Activated naive CD4-positive, alpha-beta T cell treated with anti-CD3 and anti-CD28 coated beads, Interleukin-2, amount 50 U/mL, for 72 hours (primary cell): ENCODE results near the gene IDH3G. TPM values are rescaled to one million over a fixed set of nuclear protein-coding genes. Genes with fewer than 3 reads are reported as not detected.

Experiments used
- ATAC-seq, 2 donors: fragments of 150-1000 bp; cut with Tn5 transposase; 2 replicates each; pipeline ENCODE4 v1.10.0; 2021; ENCODE audit warnings: mild to moderate bottlenecking in 2 of 2, moderate library complexity in 2 of 2
- DNase-seq, 2 donors: peaks; one replicate each; pipeline ENCODE4 v3.0.0; 2021 to 2022; ENCODE audit warnings: low spot score in 2 of 2
- H3K27ac Mint-ChIP-seq, 2 donors: one replicate each; pipeline ENCODE4 v1.8.0; 2022; ENCODE audit warnings: mild to moderate bottlenecking in 2 of 2, mixed read lengths in 2 of 2
- H3K36me3 Mint-ChIP-seq, 2 donors: one replicate each; pipeline ENCODE4 v1.8.0; 2022; ENCODE audit warnings: mixed read lengths in 2 of 2
- H3K9me3 Mint-ChIP-seq, 2 donors: one replicate each; pipeline ENCODE4 v1.8.0; 2022; ENCODE audit warnings: mixed read lengths in 2 of 2
- total RNA-seq, 2 donors: library from RNA; stranded (reverse); gene quantifications; one replicate each; pipeline ENCODE4 v1.2.3, GENCODE V29; 2022

IDH3G gene
- total RNA-seq, 2 donors from 2014 or later = 60.8 to 81.7 TPM

DNA sequence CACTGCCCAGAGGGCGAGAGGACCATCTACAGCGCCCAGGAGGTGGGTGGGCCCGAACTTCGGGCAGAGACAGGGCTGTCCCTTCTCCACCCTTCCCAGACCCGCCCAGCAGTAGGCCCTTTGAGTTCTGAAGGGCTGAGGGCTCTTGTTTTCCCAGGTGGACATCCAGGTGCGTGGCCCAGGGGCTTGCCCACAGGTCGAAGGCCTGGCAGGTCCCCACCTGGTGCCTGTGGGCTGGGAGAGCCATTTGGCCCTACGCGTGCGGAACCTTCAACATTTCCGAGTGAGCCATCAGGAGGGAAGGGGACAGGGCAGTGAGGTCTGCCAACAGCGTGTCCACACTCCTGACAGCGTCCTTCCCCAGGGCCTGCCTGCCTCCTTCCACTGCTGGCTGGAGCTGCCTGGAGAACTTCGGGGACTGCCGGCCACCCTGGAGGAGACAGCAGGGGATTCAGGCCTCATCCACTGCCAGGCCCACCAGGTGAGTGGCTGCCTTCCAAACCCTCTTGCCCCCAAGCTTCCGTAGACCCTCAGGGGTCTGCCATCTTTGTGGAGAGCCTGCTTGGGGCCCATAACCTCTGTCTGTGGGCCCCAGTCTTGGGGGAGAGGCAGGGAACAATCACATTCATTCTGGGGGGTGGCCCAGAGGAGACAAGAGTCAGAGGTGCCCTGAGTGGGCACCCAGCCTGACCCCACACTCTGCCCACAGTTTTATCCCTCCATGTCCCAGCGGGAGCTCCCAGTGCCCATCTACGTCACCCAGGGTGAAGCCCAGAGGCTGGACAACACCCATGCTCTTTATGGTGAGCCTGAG is 23.4 kb downstream of the IDH3G start:
- no peak for ATAC-seq
- H3K27ac Mint-ChIP-seq = no peak overlapping the region
- no peaks in the 10 kb centered on the region for H3K9me3 Mint-ChIP-seq
- H3K36me3 Mint-ChIP-seq = no peaks in the 10 kb centered on the region
- no peak for DNase-seq

- Mint-ChIP-seq H3K27ac (no peak overlapping the region), H3K36me3 (no peaks in the 10 kb centered on the region), H3K9me3 (no peaks in the 10 kb centered on the region)
- ATAC-seq = no peak
- no peak for DNase-seq
Observed at GRCh38 chrX:153769865-153770600, 24.1 kb downstream of the IDH3G start.

- H3K27ac Mint-ChIP-seq = no peak overlapping the region
- no peaks in the 10 kb centered on the region for H3K9me3 Mint-ChIP-seq
- ATAC-seq (no peak), DNase-seq (no peak)
- H3K36me3 Mint-ChIP-seq = no peaks in the 10 kb centered on the region
Observed at GRCh38 chrX:153769158-153769864, 24.9 kb downstream of the IDH3G start.

DNA sequence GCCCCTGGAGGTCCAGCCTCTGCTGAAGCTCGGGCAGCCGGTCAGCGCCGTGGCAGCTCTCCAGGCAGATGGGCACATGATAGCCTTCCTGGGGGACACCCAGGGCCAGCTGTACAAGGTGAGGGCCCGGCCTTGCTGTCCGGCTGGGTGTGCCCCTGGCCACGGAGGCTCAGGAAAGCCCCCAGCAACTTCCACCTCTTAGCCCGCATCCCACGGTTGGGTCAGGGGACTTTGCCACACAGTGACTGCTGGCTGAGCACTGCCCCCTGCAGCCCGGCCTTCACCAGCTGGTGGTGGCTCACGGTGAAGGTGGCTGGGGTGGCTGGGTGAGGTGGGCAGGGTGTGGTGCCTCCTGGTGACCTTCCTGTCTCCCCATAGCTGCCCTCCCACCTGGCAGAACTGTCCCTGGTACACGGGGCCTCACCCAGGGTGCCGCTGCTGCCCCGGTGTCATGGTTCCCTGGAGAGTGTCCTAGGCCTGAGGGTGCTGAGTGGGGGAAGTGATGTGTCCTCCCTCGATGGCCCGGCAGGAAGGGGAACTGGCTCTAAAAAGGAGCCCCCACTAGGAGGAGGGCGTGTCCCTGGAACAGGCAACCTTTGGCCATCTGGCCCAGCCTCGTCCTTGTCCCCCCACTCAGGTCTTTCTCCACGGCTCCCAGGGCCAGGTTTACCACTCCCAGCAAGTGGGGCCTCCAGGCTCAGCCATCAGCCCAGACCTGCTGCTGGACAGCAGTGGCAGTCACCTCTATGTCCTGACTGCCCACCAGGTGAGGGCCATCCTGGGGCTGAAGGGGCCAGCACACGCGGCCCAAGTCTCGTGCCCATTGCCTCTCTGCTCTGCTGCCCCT is 25.6 kb downstream of the IDH3G start:
- ATAC-seq (no peak), DNase-seq (no peak)
- no peaks in the 10 kb centered on the region for H3K9me3 Mint-ChIP-seq
- no peak overlapping the region for H3K27ac Mint-ChIP-seq
- H3K36me3 Mint-ChIP-seq = no peaks in the 10 kb centered on the region

DNA sequence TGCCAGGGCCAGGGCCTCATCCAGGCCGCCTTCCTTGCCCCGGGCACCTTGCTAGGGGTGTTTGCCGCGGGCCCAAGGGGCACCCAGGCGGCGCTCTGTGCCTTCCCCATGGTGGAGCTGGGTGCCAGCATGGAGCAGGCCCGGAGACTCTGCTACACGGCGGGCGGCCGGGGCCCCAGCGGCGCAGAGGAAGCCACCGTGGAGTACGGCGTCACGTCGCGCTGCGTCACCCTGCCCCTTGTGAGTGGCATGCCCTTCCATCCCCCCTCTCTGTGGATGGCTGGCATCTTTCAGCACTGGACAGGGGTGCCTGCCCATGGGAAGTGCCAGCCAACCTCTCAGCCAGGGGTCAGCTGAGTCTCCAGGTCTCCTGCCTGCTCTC is 26.5 kb downstream of the IDH3G start:
- no peak for DNase-seq
- Mint-ChIP-seq H3K36me3 (no peaks in the 10 kb centered on the region), H3K27ac (no peak overlapping the region), H3K9me3 (no peaks in the 10 kb centered on the region)
- no peak for ATAC-seq

DNA sequence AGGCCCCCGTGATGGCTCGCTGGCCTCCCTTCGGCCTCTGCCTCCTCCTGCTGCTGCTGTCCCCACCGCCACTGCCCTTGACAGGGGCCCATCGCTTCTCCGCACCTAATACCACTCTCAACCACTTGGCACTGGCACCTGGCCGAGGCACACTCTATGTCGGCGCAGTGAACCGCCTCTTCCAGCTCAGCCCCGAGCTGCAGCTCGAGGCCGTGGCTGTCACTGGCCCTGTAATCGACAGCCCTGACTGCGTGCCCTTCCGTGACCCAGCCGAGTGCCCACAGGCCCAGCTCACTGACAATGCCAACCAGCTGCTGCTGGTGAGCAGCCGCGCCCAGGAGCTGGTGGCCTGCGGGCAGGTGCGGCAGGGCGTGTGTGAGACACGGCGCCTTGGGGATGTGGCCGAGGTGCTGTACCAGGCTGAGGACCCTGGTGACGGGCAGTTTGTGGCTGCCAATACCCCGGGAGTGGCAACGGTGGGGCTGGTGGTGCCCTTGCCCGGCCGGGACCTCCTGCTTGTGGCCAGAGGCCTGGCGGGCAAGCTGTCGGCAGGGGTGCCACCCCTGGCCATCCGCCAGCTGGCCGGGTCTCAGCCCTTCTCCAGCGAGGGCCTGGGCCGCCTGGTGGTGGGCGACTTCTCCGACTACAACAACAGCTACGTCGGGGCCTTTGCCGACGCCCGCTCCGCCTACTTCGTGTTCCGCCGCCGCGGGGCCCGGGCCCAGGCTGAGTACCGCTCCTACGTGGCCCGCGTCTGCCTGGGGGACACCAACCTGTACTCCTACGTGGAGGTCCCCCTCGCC is 27.1 kb downstream of the IDH3G start:
- ATAC-seq = no peak
- no peaks in the 10 kb centered on the region for H3K36me3 Mint-ChIP-seq

DNA sequence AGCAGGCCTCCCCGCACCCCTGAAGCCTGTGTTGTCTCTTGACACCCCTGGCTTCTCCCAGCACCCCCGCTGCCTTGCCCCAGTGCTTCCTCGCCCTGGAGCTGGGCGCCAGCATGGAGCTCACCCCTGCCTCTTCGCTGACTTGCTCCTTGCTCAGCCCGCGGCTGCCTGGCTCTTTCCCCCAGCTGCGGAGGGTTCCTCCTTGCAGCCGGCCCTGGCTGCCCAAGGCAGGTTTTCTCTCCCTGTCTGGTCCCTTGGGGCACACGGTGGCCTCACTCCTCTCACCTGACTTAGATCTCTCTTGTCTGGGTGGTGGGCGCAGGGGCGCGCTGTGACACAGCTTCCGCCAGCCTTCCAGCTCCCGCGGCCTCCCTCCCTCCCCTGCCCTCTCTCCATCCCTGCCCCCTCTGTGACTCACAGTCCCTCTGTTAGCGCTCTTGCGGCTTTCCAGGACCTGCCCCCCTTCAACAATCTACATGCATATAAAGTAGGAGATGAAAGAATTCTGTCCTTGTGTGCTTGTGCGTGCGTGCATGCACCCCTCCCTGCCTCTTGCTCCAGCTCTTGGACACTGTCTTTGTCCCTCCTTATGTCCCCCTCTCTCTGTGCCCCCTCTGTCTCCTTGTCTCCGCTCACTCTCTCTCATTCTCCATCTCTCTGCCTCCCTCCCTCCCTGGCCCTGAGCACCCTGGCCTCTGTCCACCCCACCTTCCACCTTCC is 27.9 kb downstream of the IDH3G start:
- H3K27ac Mint-ChIP-seq = peak overlapping the region; percentile 75 to 81
- peak; percentile 69 to 81 for ATAC-seq
- no peaks in the 10 kb centered on the region for H3K36me3 Mint-ChIP-seq
- DNase-seq = no peak
- no peaks in the 10 kb centered on the region for H3K9me3 Mint-ChIP-seq

More for the DNA sequence above, 27.1 kb downstream of the IDH3G start:
- no peak for DNase-seq
- Mint-ChIP-seq H3K9me3 (no peaks in the 10 kb centered on the region), H3K27ac (peak overlapping the region in 1 of 2 donors; percentile 75)

DNA sequence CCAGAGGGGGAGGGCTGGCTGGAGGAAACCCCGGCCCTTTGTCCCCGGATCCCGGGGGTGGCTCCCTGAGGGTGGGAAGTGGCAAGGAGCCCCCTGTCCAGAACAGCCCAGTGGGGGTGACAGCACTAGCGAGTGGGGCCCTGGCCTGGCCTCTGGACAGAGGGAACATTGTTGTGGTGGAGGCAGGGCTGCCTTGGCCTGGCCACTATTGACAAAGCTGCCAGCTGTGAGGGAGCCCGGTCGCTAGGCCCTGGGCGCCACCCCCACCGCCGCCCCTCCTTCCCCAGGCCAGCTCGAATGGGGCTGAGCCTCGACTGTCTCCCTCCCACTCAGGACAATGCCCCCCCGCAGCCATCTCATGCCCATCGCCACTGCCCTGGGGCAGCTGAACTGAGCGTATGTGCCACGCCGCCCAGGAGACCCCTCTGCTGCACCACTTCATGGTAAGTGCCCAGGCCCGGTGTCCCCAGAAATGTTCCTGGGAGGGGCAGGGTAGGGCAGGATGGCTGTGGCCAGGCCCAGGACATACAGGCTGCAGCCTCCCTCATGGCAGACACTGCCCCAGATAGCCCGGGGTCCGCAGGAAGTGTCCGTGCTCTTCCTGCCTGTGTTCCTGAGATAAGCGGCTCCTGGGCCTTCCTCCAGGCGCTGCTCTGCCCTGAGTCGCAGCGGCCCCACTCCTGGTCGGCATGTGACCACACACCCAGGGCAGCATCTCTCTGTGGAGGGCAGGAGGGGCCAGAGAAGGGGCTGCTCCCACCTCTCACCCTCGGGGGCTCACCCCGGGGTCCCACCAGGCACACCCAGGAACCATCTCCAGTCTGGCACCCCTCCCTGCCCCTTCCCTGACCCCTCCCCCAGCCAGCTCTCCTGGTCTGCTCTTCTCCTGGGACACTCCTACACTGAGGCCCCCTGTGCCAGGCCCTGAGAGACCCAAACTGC is 28.8 kb downstream of the IDH3G start:
- Mint-ChIP-seq H3K27ac (no peak overlapping the region), H3K36me3 (no peaks in the 10 kb centered on the region), H3K9me3 (no peaks in the 10 kb centered on the region)
- no peak for ATAC-seq
- no peak for DNase-seq

GRCh38 chrX:153764786-153765137 is 29.4 kb downstream of the IDH3G start:
- DNase-seq (no peak), ATAC-seq (no peak)
- H3K27ac Mint-ChIP-seq = no peak overlapping the region
- H3K36me3 Mint-ChIP-seq = no peaks in the 10 kb centered on the region
- no peaks in the 10 kb centered on the region for H3K9me3 Mint-ChIP-seq

DNA sequence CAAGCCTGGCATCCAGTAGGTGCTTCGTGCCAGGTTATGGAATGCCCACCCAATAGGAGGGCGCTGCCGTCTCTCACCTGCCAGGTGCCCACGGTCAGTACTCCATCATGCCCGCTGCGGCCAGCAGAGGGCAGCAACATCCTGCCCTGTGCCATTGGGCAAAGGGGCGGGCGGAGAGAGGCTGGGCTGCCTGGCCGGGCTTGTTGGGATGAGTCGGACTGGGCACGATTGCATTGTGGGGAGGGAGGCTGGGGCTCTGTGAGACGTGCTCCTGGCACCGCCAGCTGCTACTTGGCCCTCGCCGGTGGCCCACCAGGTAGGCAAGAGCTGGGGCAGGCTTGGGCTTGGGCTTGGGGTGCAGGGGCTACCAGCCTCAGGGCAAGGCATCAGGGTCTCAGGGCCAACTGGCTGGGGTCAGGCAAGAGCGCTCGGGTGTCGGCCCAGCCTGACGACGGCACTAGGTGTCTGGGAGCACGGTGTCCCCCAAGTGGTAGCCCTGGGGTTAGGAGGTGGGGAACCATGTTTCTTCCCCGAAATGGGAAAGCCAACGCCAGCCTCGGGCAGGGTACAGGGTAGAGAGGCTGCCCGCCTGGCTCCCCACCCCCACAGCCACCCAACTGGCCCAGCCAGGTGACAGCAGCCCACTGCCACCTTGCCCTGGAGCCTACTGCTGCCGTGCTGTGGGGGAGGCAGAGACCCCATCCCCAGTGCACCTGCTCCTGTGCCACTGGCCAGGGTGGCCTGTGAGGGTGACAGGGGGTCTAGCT is 30.0 kb downstream of the IDH3G start, which contains the start of gene PLXNB3:
Gene PLXNB3, plus strand, starts transcription at position 261 of the 767 bp plus-strand sequence. CDS start 1,287 bp downstream, outside the sequence.
- Mint-ChIP-seq H3K36me3 (no peaks in the 10 kb centered on the region), H3K27ac (peak within 1 kb of the TSS in 1 of 2 donors; percentile 63), H3K9me3 (no peaks in the 10 kb centered on the region)
- ATAC-seq = peak; percentile 86 to 90
- DNase-seq = peak; percentile 64 to 81

GRCh38 chrX:153763298-153763932 is 30.8 kb downstream of the IDH3G start:
- Mint-ChIP-seq H3K36me3 (no peaks in the 10 kb centered on the region), H3K9me3 (no peaks in the 10 kb centered on the region), H3K27ac (peak overlapping the region in 1 of 2 donors; percentile 63)
- DNase-seq (no peak), ATAC-seq (no peak)

GRCh38 chrX:153762626-153763173 is 31.5 kb downstream of the IDH3G start:
- no peak for ATAC-seq
- Mint-ChIP-seq H3K9me3 (no peaks in the 10 kb centered on the region), H3K27ac (no peak overlapping the region), H3K36me3 (no peaks in the 10 kb centered on the region)
- no peak for DNase-seq

DNA sequence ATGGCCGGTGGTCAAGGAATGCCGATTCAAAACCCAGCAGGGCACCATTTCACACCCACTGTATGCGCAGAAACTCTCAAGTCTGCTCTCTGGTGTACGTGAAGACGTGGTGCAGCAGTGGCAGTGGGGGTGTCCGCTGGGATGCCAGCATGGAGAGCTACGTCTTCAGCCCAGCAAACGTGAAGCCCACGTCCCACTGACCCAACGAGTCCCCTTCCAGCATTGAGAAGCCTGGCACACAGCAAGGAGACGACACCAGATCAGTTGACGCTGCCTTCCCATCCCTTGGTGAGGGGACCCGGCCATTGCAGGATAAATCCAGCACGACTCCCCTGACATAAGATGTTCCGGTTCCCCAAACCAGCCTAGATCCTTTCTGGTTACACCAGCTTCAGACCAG is 32.3 kb downstream of the IDH3G start:
- H3K27ac Mint-ChIP-seq = no peak overlapping the region
- DNase-seq (no peak), ATAC-seq (no peak)

More for the DNA sequence above, 32.3 kb downstream of the IDH3G start:
- no peaks in the 10 kb centered on the region for H3K9me3 Mint-ChIP-seq
- H3K36me3 Mint-ChIP-seq = no peaks in the 10 kb centered on the region
